Measurements from ENCODE around the gene PRPH.
"Not testable (repeated sequence)": the region's sequence is repeated elsewhere in the genome, so short reads cannot be mapped to it uniquely, and the experiment has no call there.

Gene PRPH

GRCh38 chr12:49314811-49315210 lies 19.9 kb downstream of the PRPH start:
- Histone ChIP-seq H3K9ac (ENCODE audit: low read depth, low read length) (no peak overlapping the region), H3K4me2 (ENCODE audit: low read length) (no peak overlapping the region), H3K27me3 (ENCODE audit: control insufficient read depth, insufficient read depth, low read length) (no peaks in the 10 kb centered on the region), H3K36me3 (ENCODE audit: insufficient read depth, low read length) (no peaks in the 10 kb centered on the region), H3K4me1 (ENCODE audit: control insufficient read depth, insufficient read depth, low read length) (no peaks in the 10 kb centered on the region), H3K4me3 (ENCODE audit: low read length) (no peak overlapping the region), H3K9me3 (replicated peaks; ENCODE audit: low read length) (no peaks in the 10 kb centered on the region)

- not testable (repeated sequence) for H3K9me3 ChIP-seq (replicated peaks; ENCODE audit: low read length); H3K36me3 ChIP-seq (ENCODE audit: insufficient read depth, low read length); H3K9ac ChIP-seq (ENCODE audit: low read depth, low read length); H3K4me1 ChIP-seq (ENCODE audit: control insufficient read depth, insufficient read depth, low read length); H3K27me3 ChIP-seq (ENCODE audit: control insufficient read depth, insufficient read depth, low read length); H3K4me2 ChIP-seq (ENCODE audit: low read length); H3K4me3 ChIP-seq (ENCODE audit: low read length)
These were observed 22.2 kb downstream of the PRPH start for GRCh38 chr12:49317118-49317517.

GRCh38 chr12:49320411-49321103 lies 25.6 kb downstream of the PRPH start:
- H3K9ac ChIP-seq (ENCODE audit: low read depth, low read length); H3K27me3 ChIP-seq (ENCODE audit: control insufficient read depth, insufficient read depth, low read length); H3K36me3 ChIP-seq (ENCODE audit: insufficient read depth, low read length); H3K4me2 ChIP-seq (ENCODE audit: low read length); H3K4me3 ChIP-seq (ENCODE audit: low read length); H3K9me3 ChIP-seq (replicated peaks; ENCODE audit: low read length): not testable (repeated sequence)
- H3K4me1 ChIP-seq (ENCODE audit: control insufficient read depth, insufficient read depth, low read length), result peaks cover 12% of the 10 kb centered on the region

GRCh38 chr12:49322367-49322707 lies 27.4 kb downstream of the PRPH start:
- Histone ChIP-seq H3K4me2 (ENCODE audit: low read length) (peak overlapping the region; percentile 81), H3K9me3 (replicated peaks; ENCODE audit: low read length) (no peaks in the 10 kb centered on the region), H3K4me3 (ENCODE audit: low read length) (peak overlapping the region; percentile 85), H3K27me3 (ENCODE audit: control insufficient read depth, insufficient read depth, low read length) (no peaks in the 10 kb centered on the region), H3K36me3 (ENCODE audit: insufficient read depth, low read length) (peaks cover 19% of the 10 kb centered on the region), H3K4me1 (ENCODE audit: control insufficient read depth, insufficient read depth, low read length) (peaks cover 12% of the 10 kb centered on the region), H3K9ac (ENCODE audit: low read depth, low read length) (peak overlapping the region; percentile 87)

- Histone ChIP-seq H3K9me3 (replicated peaks; ENCODE audit: low read length) (no peaks in the 10 kb centered on the region), H3K4me2 (ENCODE audit: low read length) (peak within 1 kb of the TSS; percentile 88), H3K4me3 (ENCODE audit: low read length) (peak within 1 kb of the TSS; percentile 88)
These were observed 28.0 kb downstream of the PRPH start, which contains the start of gene TROAP for GRCh38 chr12:49322708-49323523. Gene TROAP (plus strand): TSS chr12:49323255. CDS start chr12:49323609, 354 bp downstream.

GRCh38 chr12:49323524-49324097 lies 28.7 kb downstream of the PRPH start:
- Histone ChIP-seq H3K9me3 (replicated peaks; ENCODE audit: low read length) (no peaks in the 10 kb centered on the region), H3K36me3 (ENCODE audit: insufficient read depth, low read length) (peaks cover 22% of the 10 kb centered on the region), H3K4me3 (ENCODE audit: low read length) (peak overlapping the region; percentile 88), H3K9ac (ENCODE audit: low read depth, low read length) (peak overlapping the region; percentile 81), H3K4me2 (ENCODE audit: low read length) (peak overlapping the region; percentile 88), H3K4me1 (ENCODE audit: control insufficient read depth, insufficient read depth, low read length) (peaks cover 12% of the 10 kb centered on the region), H3K27me3 (ENCODE audit: control insufficient read depth, insufficient read depth, low read length) (no peaks in the 10 kb centered on the region)

More at GRCh38 chr12:49322708-49323523, 28.0 kb downstream of the PRPH start, which contains the start of gene TROAP:
- H3K9ac ChIP-seq (ENCODE audit: low read depth, low read length), result peak within 1 kb of the TSS; percentile 87
- peaks cover 12% of the 10 kb centered on the region for H3K4me1 ChIP-seq (ENCODE audit: control insufficient read depth, insufficient read depth, low read length)
- peaks cover 22% of the 10 kb centered on the region for H3K36me3 ChIP-seq (ENCODE audit: insufficient read depth, low read length)
- no peaks in the 10 kb centered on the region for H3K27me3 ChIP-seq (ENCODE audit: control insufficient read depth, insufficient read depth, low read length)

- H3K9me3 ChIP-seq (replicated peaks; ENCODE audit: low read length), result no peaks in the 10 kb centered on the region
- H3K9ac ChIP-seq (ENCODE audit: low read depth, low read length), result no peak overlapping the region
- H3K4me1 ChIP-seq (ENCODE audit: control insufficient read depth, insufficient read depth, low read length), result peaks cover 12% of the 10 kb centered on the region
- H3K4me3 ChIP-seq (ENCODE audit: low read length), result no peak overlapping the region
- no peaks in the 10 kb centered on the region for H3K27me3 ChIP-seq (ENCODE audit: control insufficient read depth, insufficient read depth, low read length)
- H3K36me3 ChIP-seq (ENCODE audit: insufficient read depth, low read length), result peaks cover 28% of the 10 kb centered on the region
- no peak overlapping the region for H3K4me2 ChIP-seq (ENCODE audit: low read length)
These were observed 30.7 kb downstream of the PRPH start for GRCh38 chr12:49325606-49326005.

GRCh38 chr12:49327368-49327767 lies 32.4 kb downstream of the PRPH start:
- Histone ChIP-seq H3K4me2 (ENCODE audit: low read length) (no peak overlapping the region), H3K4me1 (ENCODE audit: control insufficient read depth, insufficient read depth, low read length) (peaks cover 14% of the 10 kb centered on the region), H3K4me3 (ENCODE audit: low read length) (no peak overlapping the region), H3K9me3 (replicated peaks; ENCODE audit: low read length) (no peaks in the 10 kb centered on the region), H3K27me3 (ENCODE audit: control insufficient read depth, insufficient read depth, low read length) (no peaks in the 10 kb centered on the region), H3K9ac (ENCODE audit: low read depth, low read length) (no peak overlapping the region), H3K36me3 (ENCODE audit: insufficient read depth, low read length) (peaks cover 33% of the 10 kb centered on the region)

GRCh38 chr12:49327887-49328286 lies 32.9 kb downstream of the PRPH start:
- Histone ChIP-seq H3K4me2 (ENCODE audit: low read length) (no peak overlapping the region), H3K4me3 (ENCODE audit: low read length) (no peak overlapping the region), H3K9me3 (replicated peaks; ENCODE audit: low read length) (no peaks in the 10 kb centered on the region), H3K4me1 (ENCODE audit: control insufficient read depth, insufficient read depth, low read length) (peaks cover 13% of the 10 kb centered on the region), H3K9ac (ENCODE audit: low read depth, low read length) (no peak overlapping the region), H3K36me3 (ENCODE audit: insufficient read depth, low read length) (peaks cover 33% of the 10 kb centered on the region), H3K27me3 (ENCODE audit: control insufficient read depth, insufficient read depth, low read length) (no peaks in the 10 kb centered on the region)

- peaks cover 33% of the 10 kb centered on the region for H3K36me3 ChIP-seq (ENCODE audit: insufficient read depth, low read length)
- no peaks in the 10 kb centered on the region for H3K9me3 ChIP-seq (replicated peaks; ENCODE audit: low read length)
- peaks cover 2% of the 10 kb centered on the region for H3K27me3 ChIP-seq (ENCODE audit: control insufficient read depth, insufficient read depth, low read length)
- H3K4me1 ChIP-seq (ENCODE audit: control insufficient read depth, insufficient read depth, low read length), result peaks cover 10% of the 10 kb centered on the region
- no peak overlapping the region for H3K4me2 ChIP-seq (ENCODE audit: low read length)
- H3K4me3 ChIP-seq (ENCODE audit: low read length), result no peak overlapping the region
- no peak overlapping the region for H3K9ac ChIP-seq (ENCODE audit: low read depth, low read length)
These were observed 33.9 kb downstream of the PRPH start for GRCh38 chr12:49328816-49329215.

- Histone ChIP-seq H3K4me2 (ENCODE audit: low read length) (no peak overlapping the region), H3K4me1 (ENCODE audit: control insufficient read depth, insufficient read depth, low read length) (peaks cover 7% of the 10 kb centered on the region), H3K27me3 (ENCODE audit: control insufficient read depth, insufficient read depth, low read length) (peaks cover 2% of the 10 kb centered on the region), H3K4me3 (ENCODE audit: low read length) (no peak overlapping the region), H3K36me3 (ENCODE audit: insufficient read depth, low read length) (peaks cover 33% of the 10 kb centered on the region), H3K9ac (ENCODE audit: low read depth, low read length) (no peak overlapping the region), H3K9me3 (replicated peaks; ENCODE audit: low read length) (no peaks in the 10 kb centered on the region)
These were observed 35.2 kb downstream of the PRPH start for GRCh38 chr12:49330032-49330619.
